ENCODE results near the gene ZPBP2. TPM values are rescaled to one million over a fixed set of nuclear protein-coding genes. Genes with fewer than 3 reads are reported as not detected.
"Not testable (repeated sequence)": the region's sequence is repeated elsewhere in the genome, so short reads cannot be mapped to it uniquely, and the experiment has no call there.

ZPBP2 gene
- total RNA-seq, 6 donors from 2014 or later, result not detected

- H3K9me3 ChIP-seq, result no peaks in the 10 kb centered on the region
- H3K4me3 ChIP-seq, result no peak overlapping the region
- H3K27me3 ChIP-seq, result no peaks in the 10 kb centered on the region
- H3K36me3 ChIP-seq, result no peaks in the 10 kb centered on the region
- WGBS, 2 donors, result 27 to 47% methylated on average over 2 of the region's 2 CpGs
- ATAC-seq (ENCODE audit: low FRiP score in 2 of 2) (no peak), DNase-seq (no peak)
- no peaks in the 10 kb centered on the region for H3K4me1 ChIP-seq
- no peak overlapping the region for H3K27ac ChIP-seq
- TF ChIP-seq EP300 (IDR thresholded peaks at IDR 0.05) (no peak), POLR2A (IDR thresholded peaks at IDR 0.05) (no peak), POLR2AphosphoS5 (IDR thresholded peaks at IDR 0.05) (no peak), CTCF (IDR thresholded peaks at IDR 0.05) (no peak)
Observed at GRCh38 chr17:39889200-39889599, 21.2 kb downstream of the ZPBP2 start.

- no peak for DNase-seq
- no peak overlapping the region for H3K4me3 ChIP-seq
- H3K9me3 ChIP-seq, result no peaks in the 10 kb centered on the region
- H3K36me3 ChIP-seq, result no peaks in the 10 kb centered on the region
- no peaks in the 10 kb centered on the region for H3K27me3 ChIP-seq
- no peaks in the 10 kb centered on the region for H3K4me1 ChIP-seq
- TF ChIP-seq POLR2AphosphoS5 (IDR thresholded peaks at IDR 0.05) (no peak), POLR2A (IDR thresholded peaks at IDR 0.05) (no peak), EP300 (IDR thresholded peaks at IDR 0.05) (no peak), CTCF (IDR thresholded peaks at IDR 0.05) (no peak)
- ATAC-seq (ENCODE audit: low FRiP score in 2 of 2), result no peak
- no peak overlapping the region for H3K27ac ChIP-seq
- 25 to 29% methylated on average over 3 of the region's 3 CpGs for WGBS, 2 donors
Observed at GRCh38 chr17:39894681-39895376, 26.8 kb downstream of the ZPBP2 start.

GRCh38 chr17:39898088-39898487 lies 30.1 kb downstream of the ZPBP2 start:
- DNase-seq, result no peak
- H3K4me1 ChIP-seq, result no peaks in the 10 kb centered on the region
- ATAC-seq (ENCODE audit: low FRiP score in 2 of 2), result no peak
- no peaks in the 10 kb centered on the region for H3K36me3 ChIP-seq
- H3K27ac ChIP-seq, result no peak overlapping the region
- H3K9me3 ChIP-seq, result no peaks in the 10 kb centered on the region
- H3K4me3 ChIP-seq, result no peak overlapping the region
- 96% methylated on average over 4 of the region's 4 CpGs for WGBS, 2 donors
- no peak for TF ChIP-seq EP300 (IDR thresholded peaks at IDR 0.05)
- TF ChIP-seq POLR2A (IDR thresholded peaks at IDR 0.05), result no peak
- TF ChIP-seq POLR2AphosphoS5 (IDR thresholded peaks at IDR 0.05), result no peak
- no peak for TF ChIP-seq CTCF (IDR thresholded peaks at IDR 0.05)
- H3K27me3 ChIP-seq, result no peaks in the 10 kb centered on the region

GRCh38 chr17:39899215-39899614 lies 31.2 kb downstream of the ZPBP2 start:
- no peak for ATAC-seq (ENCODE audit: low FRiP score in 2 of 2)
- no peak overlapping the region for H3K27ac ChIP-seq
- DNase-seq, result no peak

GRCh38 chr17:39902027-39902426 lies 34.0 kb downstream of the ZPBP2 start:
- not testable (repeated sequence) for ATAC-seq (ENCODE audit: low FRiP score in 2 of 2); H3K4me3 ChIP-seq; H3K4me1 ChIP-seq; H3K27me3 ChIP-seq; DNase-seq; H3K36me3 ChIP-seq; H3K9me3 ChIP-seq; H3K27ac ChIP-seq
- 97 to 98% methylated on average over 2 of the region's 2 CpGs for WGBS, 2 donors

More at GRCh38 chr17:39899215-39899614, 31.2 kb downstream of the ZPBP2 start:
- Histone ChIP-seq H3K27me3 (no peaks in the 10 kb centered on the region), H3K4me3 (no peak overlapping the region), H3K9me3 (no peaks in the 10 kb centered on the region), H3K36me3 (no peaks in the 10 kb centered on the region), H3K4me1 (no peaks in the 10 kb centered on the region)
- no peak for TF ChIP-seq POLR2AphosphoS5 (IDR thresholded peaks at IDR 0.05)
- no peak for TF ChIP-seq EP300 (IDR thresholded peaks at IDR 0.05)
- TF ChIP-seq CTCF (IDR thresholded peaks at IDR 0.05), result no peak
- TF ChIP-seq POLR2A (IDR thresholded peaks at IDR 0.05), result no peak

All from upper lobe of left lung (tissue), 6 donors.